ENCODE results near the gene ABCE1. TPM values are rescaled to one million over a fixed set of nuclear protein-coding genes. Genes with fewer than 3 reads are reported as not detected.

The ABCE1 gene
- total RNA-seq, 2 experiments from 2014 or later: 148 to 172 TPM

DNA sequence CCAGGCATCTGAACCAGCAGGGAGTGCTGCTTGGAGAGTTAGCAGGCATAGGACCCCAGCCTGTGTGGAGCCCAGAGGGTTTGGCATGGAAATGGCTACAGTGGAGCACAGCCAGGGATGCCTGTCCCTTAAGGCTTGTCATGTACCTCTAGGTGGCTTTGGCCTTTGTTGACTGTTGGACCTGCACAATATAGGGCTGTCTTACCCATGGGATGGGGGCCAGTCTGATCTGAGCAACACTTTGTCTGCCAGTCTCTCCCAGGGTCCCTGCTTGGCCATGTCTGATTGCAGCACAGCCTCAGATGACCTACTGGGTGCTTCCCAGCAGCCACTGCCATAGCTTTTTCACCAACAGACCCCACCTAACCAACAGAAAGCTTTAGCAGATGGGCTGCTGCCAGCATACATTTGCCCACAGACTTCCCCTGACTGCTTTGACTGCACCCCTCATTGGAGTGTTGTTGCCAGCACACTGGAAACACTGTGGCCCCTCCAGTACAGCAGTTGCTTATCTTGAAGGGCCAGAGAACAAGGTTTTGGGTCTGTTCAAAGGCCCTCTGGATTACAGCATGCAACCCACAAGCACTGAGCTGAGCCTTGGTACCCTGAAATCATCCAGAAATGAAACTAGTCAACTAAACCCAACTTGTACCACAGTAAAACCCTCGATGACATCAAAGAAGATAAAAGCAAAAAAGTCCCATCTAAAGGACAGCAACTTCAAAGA, 22.2 kb upstream of the ABCE1 start:
- H3K9me3 Mint-ChIP-seq (ENCODE audit: low read depth): peaks cover 9% of the 10 kb centered on the region
- POLR2A ChIA-PET: interaction anchor here (0.6 kb wide), 1 partner anchor 15 kb away, joined by 4 read pairs; no protein-coding TSS in a partner anchor
- no peaks in the 10 kb centered on the region for H3K27me3 Mint-ChIP-seq
- H3K27ac Mint-ChIP-seq: peak overlapping the region; percentile 29
- intact Hi-C loops (cut with DNase I, micrococcal nuclease): no loop called here
- ATAC-seq (peak; percentile 44), DNase-seq (no peak)
- H3K4me3 Mint-ChIP-seq: no peak overlapping the region
- CTCF ChIA-PET: interaction anchor here (0.6 to 1.4 kb wide), 3 partner anchors 9 to 874 kb away, joined by 3 to 5 read pairs (median 4); no protein-coding TSS in a partner anchor
- H3K4me1 Mint-ChIP-seq: peaks cover 30% of the 10 kb centered on the region
- peaks cover 46% of the 10 kb centered on the region for H3K36me3 Mint-ChIP-seq (ENCODE audit: low read depth)

DNA sequence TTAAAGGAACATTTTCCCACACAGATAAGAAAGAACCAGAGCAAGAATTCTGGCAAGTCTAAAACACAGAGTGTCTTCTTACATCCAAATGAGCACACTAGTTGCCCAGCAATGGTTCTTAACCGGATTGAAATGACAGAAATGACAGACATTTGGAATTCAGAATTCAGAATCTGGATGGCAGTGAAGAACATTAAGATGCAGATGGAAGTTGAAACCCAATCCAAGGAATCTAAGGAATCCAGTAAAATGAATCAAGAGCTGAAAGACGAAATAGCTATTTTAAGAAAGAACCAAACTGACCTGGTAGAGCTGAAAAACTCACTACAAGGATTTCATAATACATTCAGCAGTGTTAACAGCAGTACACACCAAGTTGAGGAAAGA, 21.6 kb upstream of the ABCE1 start:
- Mint-ChIP-seq H3K9me3 (ENCODE audit: low read depth) (peaks cover 9% of the 10 kb centered on the region), H3K27ac (peak overlapping the region; percentile 29), H3K4me1 (peaks cover 29% of the 10 kb centered on the region), H3K36me3 (ENCODE audit: low read depth) (peaks cover 45% of the 10 kb centered on the region), H3K27me3 (no peaks in the 10 kb centered on the region), H3K4me3 (no peak overlapping the region)
- POLR2A ChIA-PET: interaction anchor here (0.6 kb wide), 1 partner anchor 14 kb away, joined by 4 read pairs; no protein-coding TSS in a partner anchor
- no peak for DNase-seq
- ATAC-seq: no peak
- CTCF ChIA-PET: interaction anchor here (0.6 to 1.4 kb wide), 3 partner anchors 8 to 874 kb away, joined by 3 to 5 read pairs (median 4); no protein-coding TSS in a partner anchor
- intact Hi-C loops (cut with DNase I, micrococcal nuclease): no loop called here

DNA sequence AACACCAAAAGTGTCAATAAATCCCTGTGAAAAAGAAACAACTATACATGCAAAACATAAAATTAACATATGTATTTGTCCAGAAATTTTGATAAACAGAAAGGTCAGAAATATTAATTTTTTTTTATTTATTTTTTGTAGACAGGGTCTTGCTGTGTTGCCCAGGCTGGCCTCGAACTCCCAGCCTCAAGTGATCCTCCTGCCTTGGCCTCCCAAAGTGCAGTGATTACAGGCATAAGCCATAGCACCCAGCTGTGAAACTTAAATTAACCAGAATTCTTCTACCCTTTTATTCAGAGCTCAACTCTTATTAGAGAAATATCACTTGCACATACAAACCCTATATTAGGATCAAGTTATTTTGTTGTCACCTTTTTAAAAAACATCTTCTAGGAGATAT, 16.4 kb upstream of the ABCE1 start:
- intact Hi-C loops (cut with DNase I, micrococcal nuclease): no loop called here
- Mint-ChIP-seq H3K27me3 (no peaks in the 10 kb centered on the region), H3K27ac (no peak overlapping the region), H3K36me3 (ENCODE audit: low read depth) (peaks cover 42% of the 10 kb centered on the region), H3K4me3 (no peak overlapping the region), H3K9me3 (ENCODE audit: low read depth) (peaks cover 9% of the 10 kb centered on the region), H3K4me1 (peaks cover 16% of the 10 kb centered on the region)
- POLR2A ChIA-PET: no interaction called here
- no peak for DNase-seq
- ATAC-seq: no peak
- CTCF ChIA-PET: no interaction called here

DNA sequence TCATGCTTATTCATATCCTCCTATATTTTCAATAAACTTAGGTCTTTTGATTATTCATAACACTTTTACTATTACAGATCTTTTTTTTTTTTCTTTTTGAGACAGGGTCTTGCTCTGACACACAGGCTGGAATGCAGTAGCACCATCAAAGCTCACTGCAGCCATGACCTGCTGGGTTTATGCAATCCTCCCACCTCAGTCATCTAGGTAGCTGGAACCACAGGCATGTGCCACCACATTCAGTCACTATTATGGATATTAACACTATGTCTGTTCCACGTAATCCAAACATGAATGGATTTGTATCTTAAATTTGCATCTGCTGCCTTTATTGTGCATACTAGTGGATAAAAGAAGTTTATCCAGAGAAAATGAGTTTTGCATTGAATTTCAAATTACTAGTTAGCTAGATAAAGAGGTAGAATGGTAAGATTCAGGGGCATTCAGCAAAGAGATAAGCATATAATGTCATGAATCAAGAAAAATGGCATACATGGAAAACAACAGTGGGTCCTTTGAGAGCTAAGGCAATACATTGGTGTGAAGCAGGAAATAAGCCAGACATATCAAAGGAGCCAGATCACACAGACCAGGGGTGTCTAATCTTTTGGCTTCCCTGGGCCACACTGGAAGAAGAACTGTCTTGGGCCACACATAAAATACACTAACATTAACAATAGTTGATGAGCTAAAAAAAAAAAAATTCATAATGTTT, 14.1 kb upstream of the ABCE1 start:
- H3K4me1 Mint-ChIP-seq: peaks cover 11% of the 10 kb centered on the region
- H3K27ac Mint-ChIP-seq: no peak overlapping the region
- CTCF ChIA-PET: interaction anchor here (1.0 to 1.5 kb wide), 2 partner anchors 8 to 94 kb away, joined by 3 to 4 read pairs; no protein-coding TSS in a partner anchor
- peaks cover 32% of the 10 kb centered on the region for H3K36me3 Mint-ChIP-seq (ENCODE audit: low read depth)
- POLR2A ChIA-PET: no interaction called here
- no peaks in the 10 kb centered on the region for H3K9me3 Mint-ChIP-seq (ENCODE audit: low read depth)
- H3K4me3 Mint-ChIP-seq: no peak overlapping the region
- DNase-seq: peak; percentile 20
- intact Hi-C loops (cut with DNase I, micrococcal nuclease): no loop called here
- no peaks in the 10 kb centered on the region for H3K27me3 Mint-ChIP-seq
- peak; percentile 60 for ATAC-seq

DNA sequence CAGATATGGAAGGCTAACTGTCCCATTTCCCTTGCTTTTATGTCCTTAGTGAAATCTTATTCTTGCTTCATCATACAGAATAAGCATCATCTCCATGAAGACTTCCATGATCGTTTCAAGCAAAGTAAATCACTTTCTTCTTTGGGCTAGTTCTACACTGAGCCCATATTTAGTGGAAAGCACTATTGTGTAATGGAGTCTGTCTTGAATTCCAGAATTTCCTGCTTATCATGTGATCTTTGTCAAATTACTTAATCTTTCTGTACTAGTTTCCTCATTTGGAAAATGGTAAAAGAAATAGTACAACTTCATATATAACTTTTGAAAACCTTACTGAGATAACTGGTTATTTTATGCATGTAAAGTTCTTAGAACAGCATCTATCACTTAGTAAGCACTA, 7.7 kb upstream of the ABCE1 start:
- peaks cover 59% of the 10 kb centered on the region for H3K36me3 Mint-ChIP-seq (ENCODE audit: low read depth)
- DNase-seq (no peak), ATAC-seq (no peak)
- ChIA-PET CTCF (interaction anchor here (0.5 kb wide), 1 partner anchor 9 kb away, joined by 3 read pairs; no protein-coding TSS in a partner anchor), POLR2A (no interaction called here)
- no peak overlapping the region for H3K4me3 Mint-ChIP-seq
- peaks cover 23% of the 10 kb centered on the region for H3K4me1 Mint-ChIP-seq
- H3K27ac Mint-ChIP-seq: no peak overlapping the region
- no peaks in the 10 kb centered on the region for H3K27me3 Mint-ChIP-seq
- H3K9me3 Mint-ChIP-seq (ENCODE audit: low read depth): no peaks in the 10 kb centered on the region
- intact Hi-C loops (cut with DNase I, micrococcal nuclease): loop anchor here (10.0 kb wide), 1 partner anchor 1906 kb away; the partner anchor contains the start of gene USP38 (in 2 of the 2)

DNA sequence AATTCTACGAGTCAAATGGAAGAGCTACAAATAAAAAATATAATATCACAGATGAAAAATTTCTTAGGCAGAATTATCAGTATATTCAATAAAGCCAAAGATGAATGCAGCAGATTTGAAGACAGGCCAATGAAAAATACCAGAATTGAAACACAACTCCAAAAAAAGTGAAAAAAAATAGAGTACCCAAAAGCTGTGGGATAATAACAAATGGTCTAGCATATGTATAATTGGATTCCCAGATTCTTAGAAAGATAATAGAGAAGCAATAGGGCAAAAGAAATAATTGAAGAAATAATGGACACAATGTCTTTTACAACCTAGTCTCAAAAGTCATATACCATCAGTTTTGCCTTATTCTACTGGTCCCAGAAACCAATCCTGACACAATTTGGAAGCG, 4.5 kb upstream of the ABCE1 start:
- POLR2A ChIA-PET: no interaction called here
- DNase-seq (no peak), ATAC-seq (no peak)
- peaks cover 27% of the 10 kb centered on the region for H3K4me1 Mint-ChIP-seq
- no peak overlapping the region for H3K4me3 Mint-ChIP-seq
- intact Hi-C loops (cut with DNase I, micrococcal nuclease): loop anchor here (10.0 kb wide), 1 partner anchor 1909 kb away; the partner anchor contains the start of gene USP38 (in 2 of the 2)
- H3K9me3 Mint-ChIP-seq (ENCODE audit: low read depth): no peaks in the 10 kb centered on the region
- peaks cover 52% of the 10 kb centered on the region for H3K36me3 Mint-ChIP-seq (ENCODE audit: low read depth)
- no peak overlapping the region for H3K27ac Mint-ChIP-seq
- CTCF ChIA-PET: no interaction called here
- H3K27me3 Mint-ChIP-seq: no peaks in the 10 kb centered on the region

DNA sequence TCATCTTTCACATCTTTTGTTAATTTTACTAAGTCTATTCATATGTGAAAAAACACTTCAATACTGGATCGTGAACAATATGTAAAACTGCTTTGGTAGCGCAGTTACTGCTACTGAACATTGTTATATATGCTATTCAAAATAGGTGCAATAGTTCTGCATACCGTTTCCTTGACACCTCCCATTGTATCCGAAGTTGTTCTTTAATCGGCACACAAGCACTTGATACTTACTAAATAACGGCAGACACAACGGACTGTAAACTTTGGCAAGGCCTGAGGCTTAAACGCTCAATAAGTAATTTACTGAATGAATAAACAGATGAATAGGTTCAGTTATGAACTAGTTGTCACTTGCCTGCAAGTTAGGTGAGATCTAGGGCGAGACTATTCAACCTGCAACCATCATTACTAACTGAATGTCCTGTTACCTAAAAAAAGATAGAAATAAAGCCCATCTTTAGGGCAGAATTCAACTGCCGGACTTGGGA, 735 bp upstream of the ABCE1 start:
- Mint-ChIP-seq H3K27ac (peak overlapping the region; percentile 99), H3K4me3 (peak overlapping the region; percentile 97), H3K27me3 (no peaks in the 10 kb centered on the region), H3K9me3 (ENCODE audit: low read depth) (no peaks in the 10 kb centered on the region), H3K4me1 (peaks cover 22% of the 10 kb centered on the region), H3K36me3 (ENCODE audit: low read depth) (peaks cover 49% of the 10 kb centered on the region)
- DNase-seq (no peak), ATAC-seq (peak; percentile 3)
- intact Hi-C loops (cut with DNase I, micrococcal nuclease): loop anchor here (5.0 to 10.0 kb wide), 2 partner anchors 1425 to 1913 kb away; partner anchors contain the start of genes USP38 (in 2 of the 2) and SLC10A7 (in 1 of the 2)
- ChIA-PET POLR2A (interaction anchor here (1.1 to 1.2 kb wide), 2 partner anchors 80 to 82 kb away, joined by 3 to 4 read pairs; no protein-coding TSS in a partner anchor), CTCF (interaction anchor here (1.4 to 1.6 kb wide), 2 partner anchors 36 to 922 kb away, joined by 3 to 4 read pairs; no protein-coding TSS in a partner anchor)

DNA sequence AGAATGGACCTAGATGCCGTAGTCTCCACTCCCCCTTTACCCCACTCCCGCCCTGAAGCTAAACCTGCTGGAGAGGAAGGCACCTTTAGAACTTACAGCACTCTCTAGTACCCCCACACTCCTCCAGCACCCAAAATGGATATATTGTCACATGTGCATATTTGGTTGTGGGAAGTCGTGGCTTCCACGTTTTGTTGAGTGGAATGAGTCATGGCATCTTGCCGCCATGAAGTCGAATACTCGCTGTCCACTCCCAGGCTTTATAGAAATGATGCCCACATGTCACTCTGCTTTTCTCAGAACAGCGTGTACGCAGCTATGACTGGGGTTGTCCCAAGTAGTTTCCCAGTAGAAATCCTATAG, 545 bp downstream of the ABCE1 start:
- peaks cover 26% of the 10 kb centered on the region for H3K4me1 Mint-ChIP-seq
- H3K36me3 Mint-ChIP-seq (ENCODE audit: low read depth): peaks cover 38% of the 10 kb centered on the region
- H3K9me3 Mint-ChIP-seq (ENCODE audit: low read depth): no peaks in the 10 kb centered on the region
- ATAC-seq: peak; percentile 47
- peak; percentile 65 for DNase-seq
- intact Hi-C loops (cut with DNase I, micrococcal nuclease): loop anchor here (1.0 to 10.0 kb wide), 12 partner anchors 28 to 1914 kb away; partner anchors contain the start of genes OTUD4 (in 2 of the 2), USP38 (in 2 of the 2), MMAA (in 1 of the 2) and SLC10A7 (in 1 of the 2)
- POLR2A ChIA-PET: interaction anchor here (0.6 to 1.2 kb wide), 7 partner anchors 27 to 1291 kb away, joined by 3 to 5 read pairs (median 4); no protein-coding TSS in a partner anchor
- CTCF ChIA-PET: interaction anchor here (0.7 to 2.1 kb wide), 8 partner anchors 14 to 1958 kb away, joined by 3 to 8 read pairs (median 4); no protein-coding TSS in a partner anchor
- peak overlapping the region; percentile 97 for H3K4me3 Mint-ChIP-seq
- peak overlapping the region; percentile 99 for H3K27ac Mint-ChIP-seq
- no peaks in the 10 kb centered on the region for H3K27me3 Mint-ChIP-seq

DNA sequence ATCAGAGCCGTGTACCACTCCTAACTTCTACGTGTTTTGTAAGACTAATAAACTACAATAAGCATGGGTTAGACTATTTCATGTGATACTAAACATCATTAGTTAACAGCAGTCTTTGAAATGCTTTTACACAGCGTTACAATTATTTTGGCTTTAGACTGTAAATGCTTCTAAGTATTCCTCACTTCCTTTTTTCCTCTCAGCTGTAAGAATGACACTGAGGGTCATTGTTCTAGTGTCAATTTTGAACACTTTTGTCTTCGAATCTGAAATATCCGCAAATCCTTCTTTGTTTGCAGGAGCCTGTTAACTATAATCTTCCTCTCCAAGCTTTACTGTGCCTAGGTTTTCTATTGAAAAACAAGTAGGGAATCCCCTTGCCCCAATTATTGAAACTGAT, 1.5 kb downstream of the ABCE1 start:
- Mint-ChIP-seq H3K27me3 (no peaks in the 10 kb centered on the region), H3K4me1 (peaks cover 29% of the 10 kb centered on the region), H3K4me3 (peak overlapping the region; percentile 97), H3K36me3 (ENCODE audit: low read depth) (peaks cover 32% of the 10 kb centered on the region), H3K27ac (peak overlapping the region; percentile 99), H3K9me3 (ENCODE audit: low read depth) (no peaks in the 10 kb centered on the region)
- intact Hi-C loops (cut with DNase I, micrococcal nuclease): loop anchor here (2.0 to 10.0 kb wide), 4 partner anchors 31 to 1915 kb away; partner anchors contain the start of genes USP38 (in 2 of the 2) and SLC10A7 (in 1 of the 2)
- DNase-seq (no peak), ATAC-seq (no peak)
- ChIA-PET POLR2A (interaction anchor here (1.1 kb wide), 1 partner anchor 33 kb away, joined by 3 read pairs; no protein-coding TSS in a partner anchor), CTCF (interaction anchor here (1.5 to 2.1 kb wide), 3 partner anchors 13 to 23 kb away, joined by 4 to 8 read pairs (median 6); no protein-coding TSS in a partner anchor)

DNA sequence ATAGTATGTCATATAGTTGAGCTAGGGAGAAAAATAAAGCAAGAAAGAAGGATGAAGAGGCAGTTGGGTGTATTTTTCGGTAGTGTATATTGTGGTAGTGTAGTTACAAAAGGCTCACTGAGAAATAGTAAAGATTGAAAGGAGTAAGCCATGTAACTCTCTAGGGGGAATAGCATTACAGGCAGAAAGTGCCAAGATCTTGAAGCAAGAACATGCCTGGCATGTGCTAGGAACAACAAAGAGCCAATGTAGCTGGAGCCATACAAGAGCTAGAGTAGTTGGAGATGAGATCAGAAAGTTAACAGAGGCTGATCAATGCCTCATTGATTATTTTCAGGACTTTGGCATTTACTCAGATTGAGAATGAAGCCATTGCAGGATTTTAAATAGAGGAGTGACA, 3.0 kb downstream of the ABCE1 start:
- intact Hi-C loops (cut with DNase I, micrococcal nuclease): no loop called here
- DNase-seq (no peak), ATAC-seq (no peak)
- Mint-ChIP-seq H3K27ac (no peak overlapping the region), H3K9me3 (ENCODE audit: low read depth) (no peaks in the 10 kb centered on the region), H3K27me3 (no peaks in the 10 kb centered on the region), H3K4me1 (peaks cover 22% of the 10 kb centered on the region), H3K4me3 (no peak overlapping the region), H3K36me3 (ENCODE audit: low read depth) (peaks cover 26% of the 10 kb centered on the region)
- POLR2A ChIA-PET: interaction anchor here (1.0 kb wide), 1 partner anchor 30 kb away, joined by 3 read pairs; no protein-coding TSS in a partner anchor
- CTCF ChIA-PET: interaction anchor here (1.0 to 1.1 kb wide), 2 partner anchors 12 to 76 kb away, joined by 3 to 7 read pairs; no protein-coding TSS in a partner anchor

DNA sequence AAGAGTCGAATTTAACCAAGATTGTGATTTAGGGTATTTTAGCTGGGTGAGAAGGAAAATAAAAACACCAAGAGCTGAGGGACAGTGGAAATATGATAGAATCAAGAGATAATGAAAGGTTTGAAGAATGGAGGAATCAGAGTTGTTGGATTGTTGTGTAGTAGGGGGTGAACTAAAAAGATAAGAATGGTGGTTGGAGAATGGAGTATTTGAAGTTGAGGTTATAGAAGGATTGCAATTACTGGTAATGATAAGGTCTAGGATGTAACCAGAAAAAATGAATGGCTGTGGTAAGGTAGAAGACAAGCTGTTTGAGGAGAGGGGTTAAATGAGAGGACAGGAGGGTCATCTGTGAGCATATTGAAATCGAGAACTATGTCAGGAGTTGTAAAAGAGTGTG, 4.5 kb downstream of the ABCE1 start:
- intact Hi-C loops (cut with DNase I, micrococcal nuclease): loop anchor here in 1 of 2 experiments (1.0 kb wide), 1 partner anchor 22 kb away; no protein-coding TSS in a partner anchor
- peaks cover 35% of the 10 kb centered on the region for H3K36me3 Mint-ChIP-seq (ENCODE audit: low read depth)
- CTCF ChIA-PET: interaction anchor here (1.2 kb wide), 1 partner anchor 9 kb away, joined by 4 read pairs; no protein-coding TSS in a partner anchor
- H3K9me3 Mint-ChIP-seq (ENCODE audit: low read depth): no peaks in the 10 kb centered on the region
- no peaks in the 10 kb centered on the region for H3K27me3 Mint-ChIP-seq
- H3K4me3 Mint-ChIP-seq: no peak overlapping the region
- no peak for ATAC-seq
- DNase-seq: no peak
- H3K4me1 Mint-ChIP-seq: peaks cover 17% of the 10 kb centered on the region
- H3K27ac Mint-ChIP-seq: no peak overlapping the region
- POLR2A ChIA-PET: no interaction called here

Data from activated CD4-positive, alpha-beta T cell treated with anti-CD3 and anti-CD28 coated beads for 36 hours (primary cell).